B cell (primary cell): ENCODE measurements around the gene ALG8. TPM values are rescaled to one million over a fixed set of nuclear protein-coding genes. Genes with fewer than 3 reads are reported as not detected.

Experiments
- ATAC-seq: fragments of 200-7000 bp; cut with Tn5 transposase; one replicate; pipeline ENCODE4 v1.10.0; 2021; ENCODE audit warnings: low read depth, mild to moderate bottlenecking, moderate number of reproducible peaks, moderate library complexity
- CTCF ChIA-PET: fragments of 350-600 bp; sonication (Branson Sonifier 250); formaldehyde crosslinking; loops from one replicate; lab custom pipeline; 2021; ENCODE audit warnings: antibody characterized with exemption, inconsistent platforms; lab: Charles Lee
- POLR2A ChIA-PET: fragments of 350-600 bp; sonication (Branson Sonifier 250); formaldehyde crosslinking; loops from one replicate; lab custom pipeline; 2021; ENCODE audit warnings: antibody characterized with exemption; lab: Charles Lee
- DNase-seq: peaks from one replicate; pipeline ENCODE4 v3.0.0; 2013
- H2AFZ ChIP-seq: 2 replicates; pipeline ENCODE4 v1.6.1; 2012; ENCODE audit warnings: mild to moderate bottlenecking, low read depth, low read length; ENCODE audit not compliant: insufficient read depth, poor library complexity, severe bottlenecking
- H3K27ac ChIP-seq, 2 donors: 1 replicate in 1 of 2; 2 replicates in 1 of 2; pipeline ENCODE4 v1.5.1; 2012 to 2013; ENCODE audit warnings: low read length in 2 of 2, mild to moderate bottlenecking in 2 of 2, moderate library complexity in 1 of 2
- H3K27me3 ChIP-seq, 4 experiments: fragments of 200-600 bp in 1 of 4; sonication (generic) in 1 of 4; replicated peaks in 1 of 4; 1 replicate in 2 of 4; 2 replicates in 2 of 4; pipeline versions ENCODE4 v1.6.1 to v1.7.0; 2013 to 2016; ENCODE audit warnings: low read length in 3 of 4, mild to moderate bottlenecking in 2 of 4, mixed read lengths in 1 of 4, moderate library complexity in 1 of 4; ENCODE audit not compliant: insufficient read depth in 4 of 4, control insufficient read depth in 3 of 4; ENCODE audit errors: control extremely low read depth in 1 of 4
- H3K36me3 ChIP-seq, 2 experiments: replicated peaks in 1 of 2; 1 replicate in 1 of 2; 2 replicates in 1 of 2; pipeline versions ENCODE4 v1.6.1 to v1.7.1; 2013; ENCODE audit warnings: low read length in 1 of 2; ENCODE audit not compliant: insufficient read depth in 2 of 2, control insufficient read depth in 1 of 2; ENCODE audit errors: control extremely low read depth in 1 of 2, extremely low read depth in 1 of 2
- H3K4me1 ChIP-seq, 2 donors: fragments of 200-600 bp in 1 of 2; sonication (generic) in 1 of 2; 1 replicate in 1 of 2; 2 replicates in 1 of 2; pipeline versions ENCODE4 v1.5.1 to v1.6.1; 2013 to 2017; ENCODE audit warnings: low read length in 2 of 2; ENCODE audit not compliant: control insufficient read depth in 2 of 2, insufficient read depth in 2 of 2
- H3K4me2 ChIP-seq: replicated peaks from 2 replicates; pipeline ENCODE3; 2012; ENCODE audit warnings: mild to moderate bottlenecking, low read depth, low read length; ENCODE audit not compliant: poor library complexity, severe bottlenecking
- H3K4me3 ChIP-seq, 5 experiments: fragments of 200-600 bp in 1 of 5; sonication (generic) in 1 of 5; 1 replicate in 3 of 5; 2 replicates in 2 of 5; pipeline versions ENCODE4 v1.5.1 to v1.7.0; 2011 to 2016; ENCODE audit warnings: low read length in 4 of 5, mild to moderate bottlenecking in 4 of 5, low read depth in 2 of 5, control low read depth in 1 of 5, moderate library complexity in 1 of 5; ENCODE audit not compliant: insufficient read depth in 1 of 5; ENCODE audit errors: control extremely low read depth in 1 of 5, extremely low read depth in 1 of 5
- H3K79me2 ChIP-seq: fragments of 200-600 bp; sonication (generic); one replicate; pipeline ENCODE4 v1.6.0; 2016; ENCODE audit warnings: low read length; ENCODE audit not compliant: control insufficient read depth, insufficient read depth
- H3K9ac ChIP-seq: fragments of 200-600 bp; sonication (generic); 2 replicates; pipeline ENCODE4 v1.6.1; 2017; ENCODE audit warnings: mild to moderate bottlenecking, low read length, moderate library complexity
- H3K9me3 ChIP-seq, 3 donors: one replicate each; pipeline versions ENCODE4 v1.6.1 to v1.7.1; 2013; ENCODE audit warnings: low read length in 2 of 3; ENCODE audit not compliant: control insufficient read depth in 2 of 3, insufficient read depth in 1 of 3; ENCODE audit errors: control extremely low read depth in 1 of 3
- H4K20me1 ChIP-seq: 2 replicates; pipeline ENCODE4 v1.6.0; 2012; ENCODE audit warnings: mild to moderate bottlenecking, low read length; ENCODE audit not compliant: insufficient read depth, control insufficient read depth, poor library complexity, severe bottlenecking
- H3K27ac Mint-ChIP-seq: one replicate; pipeline ENCODE4 v1.8.0; 2021; ENCODE audit warnings: mixed read lengths
- H3K27me3 Mint-ChIP-seq: one replicate; pipeline ENCODE4 v1.8.0; 2021; ENCODE audit warnings: mixed read lengths
- H3K4me1 Mint-ChIP-seq: one replicate; pipeline ENCODE4 v1.8.0; 2021; ENCODE audit warnings: mixed read lengths
- H3K4me3 Mint-ChIP-seq: one replicate; pipeline ENCODE4 v1.8.0; 2021; ENCODE audit warnings: mixed read lengths
- H3K9me3 Mint-ChIP-seq: one replicate; pipeline ENCODE4 v1.8.0; 2022; ENCODE audit warnings: mixed read lengths; ENCODE audit not compliant: insufficient read depth
- CTCF ChIP-seq: fragments of 200-600 bp; IDR thresholded peaks from one replicate; pipeline ENCODE4 v1.8.0; 2022; ENCODE audit warnings: antibody characterized with exemption, mild to moderate bottlenecking
- EZH2 ChIP-seq: IDR thresholded peaks from 2 replicates; pipeline ENCODE4 v1.6.1; 2012; ENCODE audit warnings: borderline replicate concordance, low read depth, mild to moderate bottlenecking, moderate library complexity, low read length; ENCODE audit not compliant: insufficient read depth, poor library complexity, severe bottlenecking
- WGBS: methylation state at CpG from one replicate; pipeline ENCODE4 v1.1.5; 2013; ENCODE audit warnings: missing lambda C conversion rate; ENCODE audit not compliant: insufficient coverage; 5-methylcytosine and 5-hydroxymethylcytosine counted together
- intact Hi-C: fragments of 100-400 bp; cut with micrococcal nuclease; formaldehyde crosslinking; loops from one replicate; pipeline ENCODE4 v1.10.0; 2022
- polyA plus RNA-seq: library from polyadenylated mRNA; depleted of rRNA; stranded (reverse); fragments of >200 nt; gene quantifications from 2 replicates; pipeline ENCODE4 v1.2.3, GENCODE V29; 2012
- total RNA-seq, 2 donors: library from RNA; stranded (reverse); fragments of 120-200 nt in 1 of 2; gene quantifications; 1 replicate in 1 of 2; 2 replicates in 1 of 2; pipeline versions ENCODE4 v1.2.3 to v1.2.4, GENCODE V29; 2013 to 2022

Gene ALG8
- total and polyA plus RNA-seq, 2 donors (not counting 1 experiment from before 2014, with no cell fraction given), result 16.7 to 28.5 TPM

GRCh38 chr11:78140392-78141077, 1.1 kb upstream of the ALG8 start:
- Histone ChIP-seq H3K27ac (no peak overlapping the region), H3K79me2 (peaks cover 11% of the 10 kb centered on the region), H4K20me1 (no peaks in the 10 kb centered on the region), H3K36me3 (no peaks in the 10 kb centered on the region), H3K9me3 (no peaks in the 10 kb centered on the region), H3K4me3 (no peak overlapping the region), H3K4me1 (peaks cover 25 to 36% of the 10 kb centered on the region in 2 donors), H3K4me2 (peak overlapping the region; percentile 90), H2AFZ (no peak overlapping the region), H3K9ac (no peak overlapping the region), H3K27me3 (no peaks in the 10 kb centered on the region)
- H3K27ac Mint-ChIP-seq, result peak overlapping the region; percentile 32
- no peaks in the 10 kb centered on the region for H3K27me3 Mint-ChIP-seq
- peaks cover 43% of the 10 kb centered on the region for H3K4me1 Mint-ChIP-seq
- intact Hi-C loops, result no loop called here
- no peaks in the 10 kb centered on the region for H3K9me3 Mint-ChIP-seq
- 77% methylated on average over 16 of the region's 17 CpGs for WGBS
- TF ChIP-seq CTCF, result no peak
- TF ChIP-seq EZH2, result no peak
- CTCF ChIA-PET, result interaction anchor here (1.2 to 2.4 kb wide), 4 partner anchors 48 to 434 kb away, joined by 3 to 9 read pairs (median 6); partner anchors contain the start of genes KCTD21, NARS2 and USP35
- H3K4me3 Mint-ChIP-seq, result peak overlapping the region; percentile 99
- DNase-seq (no peak), ATAC-seq (no peak)
- POLR2A ChIA-PET, result interaction anchor here (0.7 to 1.4 kb wide), 2 partner anchors 48 to 144 kb away, joined by 3 to 11 read pairs; partner anchors contain the start of genes KCTD21 and USP35
